ENCODE measurements around the gene IRS2.

The IRS2 gene

GRCh38 chr13:109803825-109804224 is 17.4 kb upstream of the IRS2 start:
- TF ChIP-seq CTCF (IDR thresholded peaks at IDR 0.05; ENCODE audit: control extremely low read depth, extremely low read depth, low read depth, missing control alignments), result no peak
- CTCF ChIA-PET, result no interaction called here
- POLR2A ChIA-PET, result no interaction called here
- DNase-seq (ENCODE audit: extremely low spot score), result no peak

GRCh38 chr13:109802936-109803335 is 16.6 kb upstream of the IRS2 start:
- no peak for DNase-seq (ENCODE audit: extremely low spot score)
- CTCF ChIA-PET, result no interaction called here
- no peak for TF ChIP-seq CTCF (IDR thresholded peaks at IDR 0.05; ENCODE audit: control extremely low read depth, extremely low read depth, low read depth, missing control alignments)
- POLR2A ChIA-PET, result no interaction called here

GRCh38 chr13:109795011-109795410 is 8.6 kb upstream of the IRS2 start:
- ChIA-PET POLR2A (no interaction called here), CTCF (no interaction called here)
- no peak for TF ChIP-seq CTCF (IDR thresholded peaks at IDR 0.05; ENCODE audit: control extremely low read depth, extremely low read depth, low read depth, missing control alignments)
- no peak for DNase-seq (ENCODE audit: extremely low spot score)

- ChIA-PET POLR2A (no interaction called here), CTCF (no interaction called here)
- DNase-seq (ENCODE audit: extremely low spot score), result no peak
- TF ChIP-seq CTCF (IDR thresholded peaks at IDR 0.05; ENCODE audit: control extremely low read depth, extremely low read depth, low read depth, missing control alignments), result no peak
Measured at GRCh38 chr13:109794095-109794494, 7.7 kb upstream of the IRS2 start.

- POLR2A ChIA-PET, result no interaction called here
- no peak for DNase-seq (ENCODE audit: extremely low spot score)
- CTCF ChIA-PET, result no interaction called here
- TF ChIP-seq CTCF (IDR thresholded peaks at IDR 0.05; ENCODE audit: control extremely low read depth, extremely low read depth, low read depth, missing control alignments), result no peak
Measured at GRCh38 chr13:109792416-109793059, 6.2 kb upstream of the IRS2 start.

GRCh38 chr13:109790942-109791605 is 4.7 kb upstream of the IRS2 start:
- ChIA-PET CTCF (no interaction called here), POLR2A (no interaction called here)
- TF ChIP-seq CTCF (IDR thresholded peaks at IDR 0.05; ENCODE audit: control extremely low read depth, extremely low read depth, low read depth, missing control alignments), result peak; percentile 10
- no peak for DNase-seq (ENCODE audit: extremely low spot score)
